Left renal pelvis (tissue), 4 donors: ENCODE measurements around the gene LDLRAD2. TPM values are rescaled to one million over a fixed set of nuclear protein-coding genes. Genes with fewer than 3 reads are reported as not detected.

Experiments used
- DNase-seq, 4 donors: peaks; one replicate each; pipeline ENCODE4 v3.0.0-alpha.2; 2013; ENCODE audit warnings: low read depth in 4 of 4, low spot score in 3 of 4
- polyA plus RNA-seq, 4 donors: library from polyadenylated mRNA; unstranded; fragments of 120-200 nt; gene quantifications; one replicate each; pipeline ENCODE4 v1.2.1, GENCODE V29; 2013; ENCODE audit not compliant: insufficient read length in 4 of 4

LDLRAD2 gene
- polyA plus RNA-seq, 4 donors = 3.3 to 7.0 (median 6.1) TPM

- no peak for DNase-seq
Measured at GRCh38 chr1:21857142-21857839, 45.2 kb downstream of the LDLRAD2 start.

DNA sequence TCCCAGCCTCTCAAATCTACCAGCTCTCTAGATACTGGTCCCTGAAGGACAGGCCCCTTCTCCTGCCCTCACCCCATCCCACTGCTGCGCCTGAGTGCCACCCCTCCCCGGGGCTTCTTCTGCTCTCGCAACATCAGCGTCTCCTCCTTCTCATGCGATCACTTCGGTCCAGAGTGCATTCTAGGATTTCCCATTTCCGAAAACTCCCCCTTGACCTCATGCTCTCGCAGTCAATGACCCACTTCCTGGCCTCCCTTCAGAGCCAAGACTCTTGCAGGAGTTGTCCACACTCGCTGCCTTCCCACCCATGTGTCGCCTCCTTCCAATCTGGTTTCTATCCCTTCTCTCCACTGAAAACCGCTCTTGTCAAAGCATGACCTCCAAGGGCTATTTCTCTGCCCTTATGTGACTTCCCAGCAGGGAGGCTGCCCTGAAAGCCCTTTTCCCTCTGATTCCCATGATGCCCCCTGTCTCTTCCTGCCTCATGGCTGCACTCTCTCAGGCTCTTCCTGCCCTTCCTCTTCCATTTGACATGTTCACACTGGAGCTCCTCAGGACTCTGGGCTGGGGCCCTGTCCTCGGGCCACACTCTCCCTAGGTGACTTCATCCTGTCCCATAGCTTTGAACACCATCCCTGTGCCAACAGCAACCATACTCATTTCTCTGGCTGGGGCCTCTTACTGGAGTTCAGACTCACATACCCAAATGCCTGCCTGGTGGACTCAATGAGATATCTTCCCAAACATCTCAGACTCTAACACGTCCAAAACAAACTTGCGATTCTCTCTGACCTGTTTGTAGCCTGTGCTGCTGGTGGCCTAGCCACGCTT lies 46.0 kb downstream of the LDLRAD2 start:
- no peak for DNase-seq

DNA sequence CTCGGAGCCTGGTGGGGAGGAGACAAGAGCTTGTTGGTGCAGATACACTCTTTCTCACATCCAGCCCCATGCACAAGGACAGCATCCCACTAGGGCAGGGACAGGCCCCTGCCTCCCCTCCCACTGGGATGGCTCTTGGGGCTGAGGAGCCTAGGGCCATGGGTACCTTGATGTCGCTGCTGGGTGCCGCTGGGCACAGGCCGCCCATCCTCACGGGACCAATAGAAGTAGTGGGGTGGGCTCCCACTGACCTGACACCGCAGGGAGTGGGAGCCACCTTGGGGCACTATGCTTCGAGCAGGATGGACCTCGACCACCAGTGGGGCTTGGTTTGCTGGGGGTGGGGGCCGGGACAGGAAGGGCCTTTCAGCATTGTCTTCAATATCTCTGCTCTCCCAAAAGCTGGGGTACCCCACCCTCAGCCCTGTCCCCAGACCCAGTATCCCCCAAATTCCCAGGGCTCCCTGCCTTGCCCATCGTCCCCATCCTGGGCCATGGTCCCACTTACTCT lies 47.7 kb downstream of the LDLRAD2 start:
- no peak for DNase-seq

GRCh38 chr1:21860971-21861370 lies 48.9 kb downstream of the LDLRAD2 start:
- DNase-seq = no peak

- no peak for DNase-seq
Measured at GRCh38 chr1:21861602-21862429, 49.8 kb downstream of the LDLRAD2 start.

- no peak for DNase-seq
Measured at GRCh38 chr1:21863981-21864380, 51.9 kb downstream of the LDLRAD2 start.

DNA sequence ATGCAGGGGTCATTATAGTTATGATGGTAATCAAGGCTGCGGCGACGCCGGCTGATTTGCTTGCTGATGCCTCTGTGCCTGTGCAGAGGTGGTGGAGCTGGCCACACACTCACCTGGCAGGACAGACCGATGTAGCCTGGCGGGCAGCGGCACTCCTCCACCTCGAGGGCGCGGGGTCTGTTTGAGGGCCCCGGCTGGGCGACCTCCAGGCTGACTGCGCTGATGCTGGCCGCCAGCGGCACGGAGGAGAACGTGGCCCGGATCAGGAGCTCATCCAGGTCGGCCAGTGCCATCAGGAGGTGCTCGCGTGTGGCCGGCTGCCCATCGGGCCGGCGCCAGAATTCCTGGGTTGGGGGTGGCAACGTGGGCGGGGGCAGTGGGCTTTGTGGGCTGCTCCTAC lies 52.7 kb downstream of the LDLRAD2 start:
- DNase-seq = no peak

DNA sequence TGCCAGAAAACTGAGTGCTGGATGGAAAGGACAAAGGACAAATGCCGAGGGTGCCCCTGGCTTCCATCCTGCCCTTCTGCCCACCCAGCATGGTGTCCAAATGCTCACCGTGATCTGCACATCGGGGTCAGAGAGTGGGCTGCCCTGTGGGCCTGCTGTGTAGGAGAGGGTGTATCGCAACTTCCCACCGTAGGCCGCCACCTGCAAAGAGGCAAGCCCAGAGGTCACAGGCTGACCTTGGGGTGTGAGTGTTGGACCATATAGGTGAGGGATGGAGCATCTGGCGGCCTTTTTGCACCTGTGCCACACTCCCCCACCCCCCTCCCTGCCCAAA lies 53.5 kb downstream of the LDLRAD2 start:
- no peak for DNase-seq

DNA sequence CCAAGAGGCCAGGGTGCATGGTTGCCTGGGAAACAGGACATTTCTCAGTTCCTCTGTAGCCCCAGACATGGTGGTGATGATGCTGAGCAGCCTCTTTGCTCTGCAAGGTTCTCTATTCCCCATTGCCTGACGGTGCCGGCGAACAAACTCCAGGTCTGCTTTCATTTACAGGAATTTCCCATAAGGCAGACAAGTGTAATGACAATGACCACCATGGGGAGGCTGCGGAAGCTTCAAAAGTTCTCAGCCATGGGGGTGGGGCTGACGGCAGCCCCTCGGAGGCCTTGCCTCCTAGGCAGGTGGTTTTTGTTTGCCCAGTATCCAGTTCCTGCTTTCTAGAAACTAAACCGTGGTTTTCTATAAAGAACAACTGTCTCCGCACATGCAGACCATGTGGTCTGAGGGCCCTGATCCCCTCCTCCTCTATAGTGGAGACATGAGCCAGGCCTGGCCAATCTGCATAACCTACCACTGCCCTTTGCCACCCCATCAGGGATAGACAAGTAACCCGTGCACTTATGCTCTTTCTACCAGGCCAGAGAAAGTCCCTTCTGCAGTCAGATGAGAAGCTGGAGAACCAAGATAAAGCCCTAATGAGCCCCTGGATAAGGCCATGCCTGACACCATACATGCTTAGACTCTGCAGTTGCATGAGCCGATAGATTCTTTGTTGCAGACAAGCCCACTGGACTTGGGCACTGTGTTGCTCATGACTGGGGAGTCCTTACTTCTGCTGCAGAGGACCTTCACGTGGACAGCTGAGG lies 54.1 kb downstream of the LDLRAD2 start:
- DNase-seq = peak in 1 of 4 donors; percentile 6

GRCh38 chr1:21866707-21867043 lies 54.6 kb downstream of the LDLRAD2 start:
- DNase-seq = no peak

- DNase-seq = no peak
Measured at GRCh38 chr1:21867451-21867996, 55.5 kb downstream of the LDLRAD2 start.

DNA sequence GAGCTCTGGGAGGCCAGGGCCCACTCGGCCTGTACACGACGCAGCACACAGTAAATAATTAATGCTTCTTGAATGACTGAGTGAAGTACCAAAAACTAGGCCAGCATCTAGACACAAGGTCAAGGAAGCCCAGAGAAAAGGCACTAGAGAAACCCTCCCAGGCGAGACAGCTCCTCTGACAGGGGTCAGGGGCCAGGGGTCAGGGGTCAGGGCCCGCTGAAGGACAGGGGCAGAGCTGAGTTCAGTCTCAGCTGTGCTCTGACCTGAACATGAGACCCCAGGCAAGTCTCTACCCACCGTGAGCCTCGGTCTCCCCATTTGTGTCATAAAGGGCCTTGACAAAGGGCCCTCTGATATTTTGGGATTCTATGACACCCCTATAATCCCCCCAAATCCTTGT lies 56.4 kb downstream of the LDLRAD2 start:
- no peak for DNase-seq

DNA sequence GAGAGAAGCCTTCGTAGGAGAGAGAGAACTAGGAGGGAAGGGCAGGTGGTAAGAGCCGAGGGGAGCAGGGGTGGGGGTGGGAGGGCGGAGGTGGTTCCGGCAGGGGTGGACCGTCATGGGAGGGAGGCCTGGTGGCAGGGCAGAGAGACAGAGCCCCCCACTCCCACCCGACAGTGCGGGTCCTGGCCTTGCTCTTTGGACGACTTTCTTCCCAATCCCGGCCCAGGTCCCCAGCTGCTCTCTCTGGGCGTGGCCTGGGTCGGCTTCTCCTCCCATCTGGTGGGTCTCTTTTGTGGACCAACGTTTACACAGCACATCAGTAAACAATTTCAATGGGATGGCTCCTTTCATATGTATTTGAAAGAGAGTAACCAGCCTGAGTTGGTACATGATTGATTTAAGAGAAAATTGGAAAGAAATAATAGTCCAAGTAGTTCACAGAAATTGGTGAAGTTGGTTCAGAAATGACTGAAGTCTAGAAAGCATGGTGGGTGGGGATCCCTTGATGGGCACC lies 56.9 kb downstream of the LDLRAD2 start:
- no peak for DNase-seq

- no peak for DNase-seq
Measured at GRCh38 chr1:21869620-21870121, 57.6 kb downstream of the LDLRAD2 start.

GRCh38 chr1:21870611-21871010 lies 58.5 kb downstream of the LDLRAD2 start:
- no peak for DNase-seq

- DNase-seq = no peak
Measured at GRCh38 chr1:21871943-21872342, 59.9 kb downstream of the LDLRAD2 start.

- DNase-seq = no peak
Measured at GRCh38 chr1:21872445-21873079, 60.5 kb downstream of the LDLRAD2 start.

GRCh38 chr1:21873174-21873573 lies 61.1 kb downstream of the LDLRAD2 start:
- DNase-seq = no peak

- no peak for DNase-seq
Measured at GRCh38 chr1:21873761-21874160, 61.7 kb downstream of the LDLRAD2 start.
